ENCODE data around the gene GRIPAP1. TPM values are rescaled to one million over a fixed set of nuclear protein-coding genes. Genes with fewer than 3 reads are reported as not detected.

The GRIPAP1 gene
- total RNA-seq, 1 donor from 2014 or later: 30.8 TPM

Other genes starting within 250 kb of the GRIPAP1 start
- 0.28 TPM in 1 of 2 replicates, not detected in the other for gene GLOD5, start 240.5 kb downstream of the GRIPAP1 start, total RNA-seq
- gene GATA1, start 215.7 kb downstream of the GRIPAP1 start, total RNA-seq: not detected in 2 replicates
- gene HDAC6, start 200.2 kb downstream of the GRIPAP1 start, total RNA-seq: 37.3 and 42.8 TPM in 2 replicates
- gene ERAS, start 175.8 kb downstream of the GRIPAP1 start, total RNA-seq: not detected in 2 replicates
- gene PCSK1N, start 166.7 kb downstream of the GRIPAP1 start, total RNA-seq: 0.17 and 0.42 TPM in 2 replicates
- 25.3 and 27.1 TPM in 2 replicates for gene TIMM17B, start 104.5 kb downstream of the GRIPAP1 start, total RNA-seq
- gene PQBP1, start 104.3 kb downstream of the GRIPAP1 start, total RNA-seq: 75.2 and 87.1 TPM in 2 replicates
- 13.6 and 16.7 TPM in 2 replicates for gene SLC35A2, start 90.6 kb downstream of the GRIPAP1 start, total RNA-seq
- gene PIM2, start 83.2 kb downstream of the GRIPAP1 start, total RNA-seq: 4.8 and 6.5 TPM in 2 replicates
- 29.4 and 38.2 TPM in 2 replicates for gene OTUD5, start 44.7 kb downstream of the GRIPAP1 start, total RNA-seq
- gene KCND1, start 30.4 kb downstream of the GRIPAP1 start, total RNA-seq: 0.34 and 0.79 TPM in 2 replicates
- 22.8 and 32.2 TPM in 2 replicates for gene TFE3, start 41.1 kb upstream of the GRIPAP1 start, total RNA-seq
- gene CCDC120, start 56.7 kb upstream of the GRIPAP1 start, total RNA-seq: 0.85 and 1.4 TPM in 2 replicates
- gene PRAF2, start 71.7 kb upstream of the GRIPAP1 start, total RNA-seq: 2.7 and 5.5 TPM in 2 replicates
- 26.2 and 27.9 TPM in 2 replicates for gene WDR45, start 77.6 kb upstream of the GRIPAP1 start, total RNA-seq
- 24.5 and 27.2 TPM in 2 replicates for gene GPKOW, start 121.5 kb upstream of the GRIPAP1 start, total RNA-seq
- 0.68 and 0.84 TPM in 2 replicates for gene MAGIX, start 160.5 kb upstream of the GRIPAP1 start, total RNA-seq
- 2.6 and 13.1 TPM in 2 replicates for gene PLP2, start 169.6 kb upstream of the GRIPAP1 start, total RNA-seq
- 9.4 and 9.7 TPM in 2 replicates for gene PRICKLE3, start 184.1 kb upstream of the GRIPAP1 start, total RNA-seq
- gene SYP, start 197.9 kb upstream of the GRIPAP1 start, total RNA-seq: 0.14 and 0.34 TPM in 2 replicates
- under 0.01 and 0.05 TPM in 2 replicates for gene CACNA1F, start 231.1 kb upstream of the GRIPAP1 start, total RNA-seq
- 9.7 and 12.2 TPM in 2 replicates for gene CCDC22, start 233.2 kb upstream of the GRIPAP1 start, total RNA-seq

All from dermis blood vessel endothelial cell (primary cell).